Activated gamma-delta T cell treated with Interleukin-2 at 50 U/mL for 16 hours (primary cell): ENCODE results near the gene LAMB1.
"Not testable (repeated sequence)": the region's sequence is repeated elsewhere in the genome, so short reads cannot be mapped to it uniquely, and the experiment has no call there.

ENCODE experiments used
- DNase-seq: peaks from one replicate; pipeline ENCODE4 v3.0.0-alpha.2; 2020

Gene LAMB1

DNA sequence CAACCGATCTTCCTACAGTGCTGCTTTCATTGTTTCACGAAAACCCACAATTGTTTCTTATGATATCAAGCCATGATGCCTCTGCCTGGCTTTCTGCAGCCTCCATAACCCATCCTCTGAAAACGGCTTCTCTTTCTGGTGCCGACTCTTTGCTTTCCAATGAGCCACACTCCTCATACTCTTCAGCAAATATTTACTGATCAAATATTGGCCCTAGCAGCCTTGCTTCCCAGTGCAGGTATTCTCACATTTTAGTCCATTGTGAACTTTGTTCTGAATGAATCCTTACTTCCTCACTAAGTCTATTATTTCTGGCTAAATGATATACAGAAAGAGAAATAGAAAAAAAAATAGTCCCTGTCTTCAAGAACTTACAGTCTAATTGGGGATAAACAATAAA is 35.5 kb downstream of the LAMB1 start:
- DNase-seq, result no peak

DNA sequence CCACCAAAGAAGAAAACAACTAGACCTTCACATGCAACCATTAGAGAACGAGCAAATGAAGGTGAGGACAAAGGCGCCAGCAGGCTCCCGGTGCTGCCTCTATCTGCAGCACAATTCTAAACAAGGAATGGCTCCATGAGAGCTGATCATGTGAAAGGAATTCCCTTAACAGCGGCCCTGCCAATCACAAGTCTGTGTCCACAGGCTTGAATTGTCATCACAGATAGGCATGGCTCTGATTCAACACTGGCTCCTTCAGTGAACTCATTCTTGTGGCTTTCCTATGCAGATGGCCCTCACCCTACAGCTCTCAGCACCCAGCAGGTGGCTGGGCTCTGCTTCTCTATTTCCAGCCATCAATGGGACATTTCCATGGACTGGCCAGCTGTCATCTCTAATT is 36.2 kb downstream of the LAMB1 start:
- no peak for DNase-seq

DNA sequence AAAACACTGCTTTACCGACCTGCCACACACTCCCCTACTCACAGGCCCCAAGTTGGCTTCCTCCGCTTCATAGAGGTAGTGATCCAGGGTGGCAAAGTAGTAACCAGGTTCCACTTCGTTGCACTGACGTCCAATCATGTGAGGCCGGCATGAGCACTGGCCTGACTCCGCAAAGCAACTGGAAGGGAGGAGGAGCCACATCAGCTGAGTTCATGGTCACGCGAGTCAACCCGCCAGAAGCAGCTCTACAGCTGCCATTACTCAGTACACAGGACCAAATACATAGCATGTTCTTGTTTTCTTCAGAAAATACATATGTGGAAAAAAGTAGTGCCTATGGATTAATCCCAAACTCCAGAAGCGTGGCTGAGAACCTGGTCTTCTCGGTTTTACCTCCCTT is 38.5 kb downstream of the LAMB1 start:
- no peak for DNase-seq

DNA sequence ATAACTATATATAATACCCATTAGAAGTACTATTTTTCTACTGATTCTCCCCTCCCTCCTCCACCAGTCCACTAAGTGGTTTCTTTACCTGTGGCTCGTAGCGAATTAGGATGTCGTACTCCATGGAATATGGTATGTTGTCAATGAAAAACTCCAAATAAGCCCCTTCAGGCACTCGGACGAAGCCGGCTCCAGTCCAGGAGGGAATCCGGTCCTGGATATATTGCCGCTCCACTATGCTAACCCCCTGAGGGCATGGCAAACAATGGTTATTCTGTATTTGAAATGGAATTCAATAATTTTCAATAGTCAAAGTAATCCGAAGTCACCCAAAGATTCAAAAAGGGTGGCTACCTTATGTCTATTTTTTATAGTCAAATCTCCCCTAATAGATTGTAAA is 40.1 kb downstream of the LAMB1 start:
- DNase-seq, result no peak

- DNase-seq, result no peak
These were observed 41.6 kb downstream of the LAMB1 start for GRCh38 chr7:107961405-107961804.

DNA sequence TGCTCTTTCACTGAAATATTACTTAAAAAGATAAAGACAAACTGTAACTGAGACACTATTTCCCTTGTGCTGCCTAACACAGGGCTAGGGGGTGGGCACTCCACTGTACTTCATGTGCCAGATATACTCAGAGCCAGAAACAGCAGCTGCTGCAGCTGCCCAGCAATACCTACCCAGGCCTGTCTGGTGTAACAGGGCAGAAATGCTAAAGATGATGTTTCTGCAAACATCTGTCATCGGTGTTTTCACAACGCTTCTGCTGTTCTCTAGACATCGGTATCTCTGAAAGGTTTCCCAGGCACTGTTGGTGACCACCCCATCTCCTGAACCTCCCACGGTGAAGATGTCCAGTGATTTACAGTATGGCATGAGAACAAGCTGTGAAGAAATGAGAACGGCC is 42.7 kb downstream of the LAMB1 start:
- DNase-seq, result no peak

GRCh38 chr7:107959527-107959898 is 43.4 kb downstream of the LAMB1 start:
- DNase-seq, result no peak

DNA sequence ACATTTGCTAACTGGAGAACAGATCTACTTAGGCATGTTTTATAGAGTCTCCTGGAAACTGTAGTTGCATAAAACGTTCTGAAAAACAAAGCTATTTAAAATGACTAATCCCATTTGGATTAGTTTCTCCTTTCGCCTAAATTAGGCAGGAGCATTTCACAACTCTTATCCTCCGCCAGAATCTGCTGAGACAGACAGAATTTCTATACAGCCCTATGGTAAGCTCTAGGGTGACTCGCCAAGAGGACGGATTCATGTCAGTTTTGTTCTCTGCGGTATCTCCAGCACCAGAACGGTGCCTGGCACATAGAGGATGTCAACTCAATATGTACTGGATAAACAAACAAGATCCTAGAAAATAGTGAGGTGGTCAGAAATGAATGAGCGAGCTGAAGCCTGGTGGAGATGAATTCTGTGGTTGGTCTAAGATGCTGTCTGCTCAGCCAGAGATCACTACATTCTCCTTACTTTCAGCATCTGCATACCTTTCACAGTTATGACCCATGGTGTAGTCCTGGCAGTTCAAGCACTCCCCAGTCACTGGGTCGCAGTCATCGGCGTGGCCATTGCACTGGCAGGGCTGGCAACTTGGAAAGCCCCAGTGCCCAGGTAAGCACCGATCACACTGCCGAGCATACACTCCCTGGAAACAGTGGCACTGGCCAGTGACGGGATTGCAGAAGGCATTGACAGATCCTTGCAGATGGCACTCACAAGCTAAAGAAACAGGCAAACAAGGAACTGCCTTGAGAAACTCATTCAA is 44.0 kb downstream of the LAMB1 start:
- DNase-seq, result no peak

DNA sequence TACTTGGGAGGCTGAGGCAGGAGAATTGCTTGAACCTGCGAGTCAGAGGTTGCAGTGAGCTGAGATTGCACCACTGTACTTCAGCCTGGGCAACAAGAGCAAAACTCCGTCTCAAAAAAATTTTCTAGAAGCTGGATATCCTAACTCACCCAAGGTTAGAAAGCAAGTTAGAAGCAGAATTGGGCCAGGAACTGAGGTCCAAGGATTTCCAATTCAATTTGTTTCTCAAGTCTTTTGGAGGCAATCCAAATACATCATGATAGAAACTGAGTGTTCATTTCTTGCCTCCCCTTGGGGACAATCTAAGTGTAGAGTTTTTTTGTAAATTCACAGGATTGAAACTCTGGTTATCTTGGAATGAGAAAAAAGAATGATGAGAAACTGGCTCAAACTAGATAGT is 45.5 kb downstream of the LAMB1 start:
- no peak for DNase-seq

- DNase-seq, result not testable (repeated sequence)
These were observed 46.0 kb downstream of the LAMB1 start for GRCh38 chr7:107956950-107957349.

GRCh38 chr7:107955394-107955793 is 47.6 kb downstream of the LAMB1 start:
- no peak for DNase-seq

DNA sequence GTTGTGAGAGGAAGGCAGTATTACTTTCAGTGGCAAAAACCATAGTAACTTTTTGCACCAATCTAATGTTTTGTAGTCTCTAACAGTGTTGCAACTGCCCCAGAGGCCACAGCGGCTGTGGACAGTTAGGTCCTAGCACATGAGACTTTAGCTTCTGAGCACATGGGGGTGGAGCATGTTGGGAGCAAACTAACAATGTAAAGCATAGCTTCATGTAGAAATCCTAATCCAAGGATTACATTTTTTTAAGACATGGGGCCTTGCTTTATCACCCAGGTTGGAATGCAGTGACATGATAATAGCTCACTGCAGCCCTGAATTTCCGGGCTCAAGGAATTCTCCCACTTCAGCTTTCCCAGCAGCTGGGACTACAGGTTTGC is 49.0 kb downstream of the LAMB1 start:
- DNase-seq, result no peak

GRCh38 chr7:107953265-107953923 is 49.6 kb downstream of the LAMB1 start:
- no peak for DNase-seq

DNA sequence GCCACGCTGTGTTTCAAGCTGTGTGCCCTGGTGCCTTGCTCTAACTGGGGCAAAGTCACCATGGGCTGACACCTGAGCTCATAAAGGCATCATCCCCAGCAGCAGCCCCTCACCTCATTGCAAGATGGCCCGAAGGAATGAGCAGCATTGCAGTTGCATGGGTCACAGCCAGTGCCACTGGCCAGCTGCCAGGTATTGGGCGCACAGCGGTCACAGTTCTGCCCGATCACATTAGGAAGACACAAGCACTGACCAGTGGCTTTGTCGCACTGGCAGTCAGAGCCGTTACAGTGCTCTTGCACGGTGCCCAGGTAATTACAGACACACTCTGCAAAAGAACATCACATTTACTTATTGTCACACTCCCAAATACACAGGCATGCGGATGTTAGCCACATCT is 51.1 kb downstream of the LAMB1 start:
- DNase-seq, result no peak

DNA sequence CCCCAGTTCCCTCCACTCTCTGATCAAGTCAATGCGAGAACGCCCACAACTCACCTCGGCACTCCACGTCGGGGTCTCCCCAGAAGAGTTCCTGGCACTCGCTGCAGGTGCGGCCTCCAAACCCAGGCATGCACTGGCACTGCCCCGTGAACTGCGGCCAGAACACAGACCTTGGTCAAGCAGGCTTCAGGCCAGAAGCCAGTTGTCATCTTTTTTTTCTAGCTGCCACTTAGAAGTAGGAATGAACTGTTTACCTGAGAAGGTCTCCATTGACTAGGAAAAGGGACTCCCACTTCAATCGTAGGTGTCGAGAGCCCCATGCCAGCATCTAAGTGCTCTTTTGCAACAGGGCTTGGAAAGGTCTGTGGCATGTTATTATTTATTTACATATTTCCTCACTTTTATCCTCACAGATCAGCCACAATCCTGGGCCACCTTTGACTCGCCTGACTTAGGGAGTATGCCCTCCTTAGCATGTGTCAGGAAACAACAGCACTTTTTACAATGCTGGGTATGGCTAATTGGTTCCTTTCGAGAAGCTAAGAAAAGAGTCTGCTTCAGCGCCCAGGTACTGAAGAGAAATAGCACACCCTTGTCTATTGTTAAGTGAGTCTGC is 51.7 kb downstream of the LAMB1 start:
- DNase-seq, result no peak

DNA sequence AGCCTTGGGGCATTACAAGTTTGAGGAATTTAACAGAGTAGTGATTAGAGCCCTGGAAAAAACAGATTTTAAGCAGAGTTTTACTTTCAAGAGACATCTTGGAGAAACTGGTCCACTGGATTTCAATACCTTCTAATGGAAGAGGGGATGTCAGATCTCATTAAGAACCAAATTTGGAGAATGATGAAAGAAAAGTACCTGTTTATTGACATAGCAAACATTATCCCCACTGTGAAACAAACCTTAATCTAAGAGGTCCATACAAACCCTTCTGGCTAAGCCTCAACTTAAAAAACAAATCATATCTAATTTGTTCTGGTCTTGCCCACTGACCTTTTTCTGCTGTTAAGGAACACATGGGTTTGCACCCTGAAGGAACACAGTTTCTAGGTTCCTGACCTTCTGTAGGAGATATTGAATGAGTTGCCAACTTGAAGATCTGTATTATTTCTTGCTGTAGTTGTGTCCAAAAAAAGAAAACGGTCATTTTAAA is 53.5 kb downstream of the LAMB1 start:
- no peak for DNase-seq

DNA sequence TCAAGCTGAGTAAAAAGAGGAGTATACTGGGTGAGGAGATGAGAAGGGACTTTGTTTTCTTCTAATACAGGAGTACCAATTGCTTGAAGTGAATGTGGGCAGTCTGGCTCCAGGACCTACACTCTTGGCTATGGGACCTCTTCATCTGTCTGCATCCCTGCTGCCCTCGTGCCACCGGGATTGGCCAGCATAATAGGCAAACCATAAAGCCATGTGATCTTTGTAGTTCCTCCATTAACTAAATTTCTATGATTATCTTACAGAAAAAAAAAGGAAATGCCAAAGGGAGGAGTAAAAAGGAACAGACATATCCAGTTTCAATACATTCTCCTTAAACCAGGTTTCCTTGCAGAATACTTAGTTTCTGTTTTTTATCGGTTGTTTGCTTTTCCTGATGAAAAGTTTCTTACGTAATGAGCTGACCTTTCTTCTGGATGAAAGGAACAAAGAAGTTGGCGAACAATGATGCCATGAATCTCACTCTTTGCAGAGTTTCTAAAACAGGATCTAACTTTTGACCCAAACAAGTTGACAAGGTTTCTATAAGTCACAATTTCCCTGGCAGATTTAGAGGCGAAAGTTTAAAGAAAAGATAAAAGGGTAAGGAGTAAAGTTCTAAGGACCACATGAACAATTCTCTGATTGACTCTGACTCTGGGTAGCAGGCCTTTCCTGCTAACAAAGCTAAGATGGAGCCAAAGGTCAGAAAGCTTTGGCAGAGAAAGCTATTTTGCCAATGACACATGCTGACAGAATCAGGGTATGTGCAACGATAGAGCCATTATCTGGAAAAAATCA is 54.1 kb downstream of the LAMB1 start:
- no peak for DNase-seq

DNA sequence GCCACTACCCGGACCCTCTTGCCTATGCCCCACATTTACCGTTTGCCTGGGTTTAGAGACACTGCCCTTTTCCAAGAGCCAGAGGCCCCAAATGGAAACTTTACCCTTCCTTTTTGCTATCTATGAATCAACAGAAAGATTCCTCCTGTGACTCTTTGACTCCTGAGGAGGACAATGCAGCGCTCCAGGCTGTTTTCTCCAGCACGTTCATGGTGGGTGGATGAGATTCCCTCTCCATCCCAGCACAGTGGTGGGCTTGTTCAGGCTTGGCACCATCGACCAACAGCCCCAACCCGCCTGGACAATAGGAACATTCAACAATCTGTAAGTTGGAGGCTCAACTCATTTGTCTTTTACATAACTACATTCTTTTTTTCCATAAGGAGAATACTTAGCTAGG is 56.1 kb downstream of the LAMB1 start:
- DNase-seq, result no peak

DNA sequence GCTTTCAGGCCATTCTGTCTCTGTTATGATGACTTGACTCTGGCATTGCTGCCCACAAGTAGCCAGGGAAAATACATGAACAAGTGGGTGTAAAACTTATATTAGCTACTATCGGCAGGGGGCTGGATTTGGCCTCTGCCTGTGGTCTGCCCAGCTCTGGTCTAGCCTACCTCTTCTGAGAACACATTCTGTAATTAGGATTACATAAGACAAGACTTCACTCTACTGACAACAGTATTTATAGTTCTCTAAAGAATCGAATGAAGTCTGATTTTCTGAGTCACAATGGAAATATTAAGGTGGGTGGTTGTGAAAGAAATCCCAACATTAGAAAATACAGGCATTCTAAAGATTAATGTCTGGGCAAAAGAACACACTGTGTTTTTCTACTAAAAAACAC is 56.5 kb downstream of the LAMB1 start:
- DNase-seq, result no peak

- DNase-seq, result no peak
These were observed 57.6 kb downstream of the LAMB1 start for GRCh38 chr7:107945332-107945731.

DNA sequence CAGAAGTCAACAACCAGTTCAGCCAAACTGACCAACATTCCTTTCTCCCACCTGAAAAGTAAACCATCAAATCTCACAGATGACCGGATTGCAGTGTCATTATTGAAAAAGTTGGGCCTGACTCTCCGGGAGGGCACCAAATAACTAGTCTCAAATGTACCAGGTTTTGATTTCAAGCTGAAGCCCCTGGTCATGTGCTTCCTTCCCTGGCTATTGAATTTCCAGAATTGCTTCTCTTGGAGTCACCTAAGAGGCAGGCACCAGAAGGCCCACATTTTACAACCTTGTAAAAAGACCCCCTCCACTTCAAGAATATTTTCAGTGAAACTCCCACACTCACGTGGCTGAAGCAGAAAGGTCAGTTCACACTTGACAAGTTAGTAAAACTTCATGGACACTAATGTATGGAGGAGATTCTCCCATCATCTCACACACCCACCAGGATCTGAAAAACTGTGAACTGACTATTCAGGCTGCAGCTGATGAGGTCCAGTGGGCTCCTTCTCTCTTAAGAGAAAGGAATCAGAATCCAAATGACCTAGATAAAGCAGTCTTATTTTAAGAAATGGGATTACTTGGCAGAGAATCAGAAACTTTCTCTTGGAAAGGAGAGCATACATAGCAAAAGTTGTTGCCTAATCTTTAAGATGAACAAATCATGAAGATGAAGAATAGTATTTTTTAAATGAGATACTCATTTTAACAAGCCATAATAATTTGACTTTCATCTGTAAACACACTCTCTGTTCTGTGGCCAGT is 58.4 kb downstream of the LAMB1 start:
- no peak for DNase-seq

DNA sequence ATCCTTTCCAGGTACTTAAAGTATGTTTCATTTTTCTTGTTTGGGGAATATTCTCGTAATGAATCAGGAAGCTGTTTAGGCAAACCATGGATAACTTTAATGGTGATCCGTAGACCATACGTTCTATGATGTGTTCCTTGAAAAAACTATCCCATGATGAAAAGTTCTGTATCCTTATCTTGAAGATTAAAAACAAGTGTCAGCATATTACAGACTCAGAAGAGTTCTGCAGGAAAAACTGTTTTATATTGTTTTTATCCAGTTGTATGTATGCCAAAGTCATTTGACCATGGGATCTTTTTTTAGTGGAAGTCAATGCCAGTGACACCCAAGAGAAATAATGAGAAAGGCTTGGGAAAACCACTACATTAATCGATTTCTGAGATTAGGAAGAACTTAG is 59.9 kb downstream of the LAMB1 start:
- DNase-seq, result no peak

DNA sequence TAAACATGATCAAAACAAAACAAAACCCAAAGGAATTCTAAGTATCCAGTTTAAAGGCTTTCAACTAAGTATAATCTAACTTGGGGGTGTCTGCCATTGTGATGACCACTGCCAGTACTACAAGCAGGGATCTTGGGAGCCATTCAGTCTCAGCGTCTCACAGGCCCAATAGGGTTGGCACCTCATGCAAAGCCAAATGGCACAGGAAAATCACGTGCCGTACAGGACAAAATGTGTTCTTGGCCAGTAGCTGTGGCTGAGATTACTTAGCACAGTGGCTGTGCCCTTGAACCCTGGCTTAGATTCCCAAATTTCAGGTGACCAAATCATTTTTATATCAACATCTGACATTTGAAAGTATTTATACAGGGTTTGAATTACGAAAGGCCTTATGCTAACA is 62.0 kb downstream of the LAMB1 start:
- no peak for DNase-seq
